Measurements from ENCODE around the gene NMNAT2.

The NMNAT2 gene

DNA sequence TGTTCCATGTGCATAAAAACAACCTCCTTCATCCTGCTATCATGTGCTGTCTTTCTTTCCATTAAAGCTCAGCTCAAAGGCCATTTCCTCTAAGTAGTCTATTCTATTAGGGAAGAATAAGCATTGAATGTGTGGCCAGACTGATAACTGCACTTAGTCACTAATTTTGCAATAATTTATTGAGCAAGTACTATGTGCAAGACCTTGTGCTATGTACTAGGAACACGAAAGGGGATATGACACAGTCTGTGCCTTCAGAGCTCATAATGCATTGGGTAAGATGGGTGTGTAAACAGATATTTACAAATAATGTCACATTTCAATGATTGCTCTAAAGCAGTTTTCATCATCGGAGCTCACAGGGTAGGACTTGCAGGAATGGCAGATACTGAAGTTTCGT, 54.2 kb downstream of the NMNAT2 start:
- peak; percentile 94 to 95 for DNase-seq

GRCh38 chr1:183361081-183361480, 57.1 kb downstream of the NMNAT2 start:
- DNase-seq = no peak

GRCh38 chr1:183360473-183360872, 57.7 kb downstream of the NMNAT2 start:
- DNase-seq = no peak

DNA sequence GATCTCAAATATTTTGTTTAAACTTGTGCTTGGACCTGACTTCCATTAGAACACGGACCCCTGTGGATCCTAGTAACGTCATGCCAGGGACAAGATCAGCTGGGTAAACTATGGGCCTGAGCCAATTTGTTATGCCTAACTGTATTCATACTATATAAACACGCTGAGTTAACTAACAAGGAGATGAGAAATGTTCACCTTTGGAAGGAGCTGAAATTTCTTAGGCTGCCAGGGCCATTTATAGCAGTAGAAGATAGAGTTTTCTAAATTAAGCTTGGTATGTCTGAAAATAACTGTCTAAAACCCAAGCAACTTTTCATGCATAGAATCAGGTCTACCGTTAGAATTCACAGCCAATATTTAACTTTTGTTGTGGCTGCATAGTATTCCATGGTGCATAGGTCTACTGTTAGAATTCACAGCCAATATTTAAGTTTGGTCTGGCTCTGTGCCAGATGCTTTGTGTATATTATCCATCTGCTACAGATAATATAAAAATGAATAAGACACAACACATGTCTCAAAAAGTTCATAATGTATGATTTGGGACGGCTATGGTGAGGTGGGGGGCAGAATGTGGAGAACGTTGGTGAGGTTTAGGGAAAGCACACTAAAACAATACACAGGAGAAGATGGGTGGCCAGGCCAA, 61.5 kb downstream of the NMNAT2 start:
- DNase-seq = no peak

DNA sequence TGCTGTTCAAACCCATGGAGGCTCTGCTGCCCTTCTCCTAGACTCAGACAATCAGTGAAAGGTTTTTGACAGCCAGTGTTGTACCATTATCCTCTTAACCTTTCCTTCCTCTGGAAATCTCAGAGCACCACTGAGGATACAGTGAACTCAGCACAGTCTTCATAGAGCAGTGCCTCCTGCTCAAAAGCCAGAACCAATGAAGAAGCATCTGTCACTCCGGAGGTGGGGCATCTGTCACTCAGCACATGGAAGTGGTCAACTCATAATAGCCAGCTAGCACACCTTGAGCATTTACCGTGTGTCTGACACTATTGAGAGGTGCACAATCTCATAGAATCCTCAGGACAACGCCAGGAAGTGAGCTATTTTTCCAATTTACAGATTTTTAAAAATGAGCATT, 62.4 kb downstream of the NMNAT2 start:
- DNase-seq = no peak

DNA sequence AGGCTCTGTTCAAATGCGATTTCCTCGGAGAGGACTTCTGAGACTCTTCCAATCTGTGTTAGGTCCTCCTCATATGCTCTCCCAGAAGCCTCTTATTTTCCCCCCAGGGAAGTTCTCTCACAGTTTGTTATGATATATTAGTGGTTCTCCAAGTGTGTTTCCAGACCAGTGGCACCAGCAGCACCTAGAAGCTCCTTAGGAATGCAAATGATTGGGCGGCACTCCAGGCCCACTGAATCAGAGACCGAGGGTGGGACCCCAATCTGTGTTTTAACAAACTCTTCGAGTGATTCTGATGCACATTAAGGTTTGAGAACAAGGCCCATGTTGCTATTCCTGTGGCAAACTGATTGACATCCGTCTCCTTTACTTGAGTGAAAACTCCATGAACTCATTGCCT, 63.0 kb downstream of the NMNAT2 start:
- DNase-seq = no peak

DNA sequence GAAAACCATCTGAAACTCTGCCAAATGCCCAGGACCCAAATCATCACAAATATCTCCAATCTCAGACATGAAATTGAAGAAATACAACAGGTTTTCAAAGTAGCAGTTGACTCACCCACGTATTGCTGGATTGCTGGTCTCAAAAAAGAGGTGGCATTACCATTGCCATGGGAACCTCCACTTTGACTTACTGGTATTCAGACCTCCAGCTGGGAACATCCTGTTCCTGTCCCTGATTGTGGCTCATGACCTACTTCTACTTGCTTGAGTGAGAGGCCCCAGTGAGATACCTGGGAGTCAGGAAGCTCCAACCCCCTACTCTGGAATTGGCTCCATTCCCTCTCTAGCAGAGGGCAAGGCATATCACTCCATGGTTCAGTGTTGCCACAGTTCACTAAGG, 64.6 kb downstream of the NMNAT2 start:
- DNase-seq = no peak

DNA sequence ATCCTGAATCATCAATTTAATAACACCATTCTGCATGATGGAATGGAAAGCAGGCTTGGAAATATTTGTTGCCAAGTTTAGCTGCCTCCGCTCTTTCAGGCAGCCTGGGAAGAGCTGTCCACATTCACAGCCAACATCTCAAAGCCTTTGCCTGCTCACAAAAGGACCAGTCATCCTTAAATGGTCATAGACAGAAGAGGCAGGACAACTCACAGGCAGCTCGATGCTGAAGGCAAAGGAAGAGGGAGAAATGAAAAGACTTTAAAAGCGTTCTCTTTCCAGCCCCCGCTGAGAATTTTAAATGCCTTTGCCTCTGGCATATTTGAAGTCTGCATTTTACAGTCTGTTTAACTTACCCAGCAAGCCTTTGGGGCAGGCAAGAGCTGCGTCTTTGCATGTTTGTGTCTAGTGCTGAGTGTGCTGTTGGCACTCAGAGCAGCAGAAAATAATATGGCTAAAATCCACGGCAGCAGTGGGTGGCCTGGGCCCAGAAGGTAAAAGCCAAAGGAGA, 68.9 kb downstream of the NMNAT2 start:
- no peak for DNase-seq

DNA sequence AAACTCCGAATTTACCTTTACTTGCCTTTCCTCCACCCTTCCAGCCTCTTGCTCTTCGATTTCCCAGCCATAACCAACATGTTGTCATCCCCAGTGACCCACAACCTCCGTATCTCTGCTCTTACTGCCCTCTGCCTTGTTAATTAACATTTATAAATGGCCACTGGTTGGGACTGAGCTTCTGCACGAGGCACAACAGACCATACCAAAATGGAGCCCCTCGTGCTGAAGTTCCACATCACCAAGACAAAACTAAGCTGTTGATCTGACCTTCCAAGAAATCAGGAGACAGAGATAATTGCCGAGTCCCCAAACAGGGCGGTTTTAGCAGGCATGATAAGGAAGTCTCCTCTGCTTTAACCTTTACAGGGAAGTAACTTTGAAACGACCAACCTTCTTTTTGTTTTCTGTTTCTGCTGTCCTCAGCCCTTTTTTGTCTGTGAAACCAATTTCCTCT, 71.9 kb downstream of the NMNAT2 start:
- no peak for DNase-seq

- DNase-seq = no peak
Measured at GRCh38 chr1:183339556-183340167, 78.5 kb downstream of the NMNAT2 start.

- DNase-seq = no peak
Measured at GRCh38 chr1:183331091-183331742, 87.0 kb downstream of the NMNAT2 start.

DNA sequence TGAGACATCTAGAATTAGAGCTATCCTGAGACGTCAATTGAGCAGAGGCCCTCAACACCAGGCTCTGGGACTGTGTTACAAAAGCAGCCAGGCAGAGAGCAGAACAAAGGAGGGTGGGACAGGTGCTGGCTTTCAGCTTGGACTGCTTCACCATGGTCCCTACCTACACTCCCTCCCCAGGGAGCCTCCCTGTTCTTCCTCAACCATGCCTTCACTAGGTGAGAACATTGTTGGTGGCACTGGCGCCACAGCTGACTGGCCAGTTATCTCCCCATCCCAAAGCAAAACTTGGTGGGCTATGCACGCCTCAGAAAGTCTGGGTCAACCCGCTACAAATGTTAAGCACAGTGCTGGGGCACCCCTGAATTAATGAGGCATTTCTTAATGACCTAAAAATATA, 87.8 kb downstream of the NMNAT2 start:
- no peak for DNase-seq

- DNase-seq = no peak
Measured at GRCh38 chr1:183328371-183328770, 89.8 kb downstream of the NMNAT2 start.

DNA sequence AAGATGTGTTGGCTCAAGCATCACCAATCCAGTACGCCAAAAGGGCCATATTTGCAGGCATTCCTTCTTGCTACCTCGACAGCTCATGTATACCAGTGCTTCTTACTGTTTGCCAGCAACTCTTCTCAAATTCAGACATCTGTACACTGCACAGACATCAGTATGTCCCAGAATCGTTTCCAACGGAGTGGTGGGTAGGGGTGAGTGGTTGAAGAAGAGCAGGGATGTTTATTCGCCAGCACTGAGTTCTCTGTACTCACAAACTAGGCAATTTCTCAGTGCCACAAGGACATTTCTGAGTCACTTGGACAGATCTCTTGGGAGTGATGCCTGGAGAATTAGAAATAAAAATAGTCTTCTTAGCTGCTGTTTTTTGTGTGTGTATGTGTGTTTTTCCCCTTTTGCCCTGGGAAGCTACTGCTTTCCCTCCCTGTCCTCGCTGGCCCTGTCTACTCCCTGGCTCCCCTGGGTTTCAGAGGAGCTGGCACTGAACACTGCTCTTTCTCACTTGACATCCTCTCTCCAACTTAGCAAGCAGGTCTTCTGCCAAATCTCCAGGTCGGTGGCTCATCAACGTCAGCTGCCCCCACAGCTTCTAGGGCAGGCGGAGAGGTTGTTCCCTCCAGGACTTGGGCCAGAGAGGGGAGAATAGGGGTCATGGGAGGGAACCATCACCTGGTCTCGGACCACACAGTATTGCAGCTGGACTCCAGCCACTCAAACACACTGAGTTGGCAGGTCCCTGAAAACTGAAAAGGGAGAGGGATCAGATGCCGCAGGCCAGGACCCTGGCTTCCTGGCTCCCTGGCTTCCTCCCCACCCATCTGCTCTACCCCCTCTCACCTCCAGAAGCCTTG, 90.5 kb downstream of the NMNAT2 start:
- DNase-seq = no peak

DNA sequence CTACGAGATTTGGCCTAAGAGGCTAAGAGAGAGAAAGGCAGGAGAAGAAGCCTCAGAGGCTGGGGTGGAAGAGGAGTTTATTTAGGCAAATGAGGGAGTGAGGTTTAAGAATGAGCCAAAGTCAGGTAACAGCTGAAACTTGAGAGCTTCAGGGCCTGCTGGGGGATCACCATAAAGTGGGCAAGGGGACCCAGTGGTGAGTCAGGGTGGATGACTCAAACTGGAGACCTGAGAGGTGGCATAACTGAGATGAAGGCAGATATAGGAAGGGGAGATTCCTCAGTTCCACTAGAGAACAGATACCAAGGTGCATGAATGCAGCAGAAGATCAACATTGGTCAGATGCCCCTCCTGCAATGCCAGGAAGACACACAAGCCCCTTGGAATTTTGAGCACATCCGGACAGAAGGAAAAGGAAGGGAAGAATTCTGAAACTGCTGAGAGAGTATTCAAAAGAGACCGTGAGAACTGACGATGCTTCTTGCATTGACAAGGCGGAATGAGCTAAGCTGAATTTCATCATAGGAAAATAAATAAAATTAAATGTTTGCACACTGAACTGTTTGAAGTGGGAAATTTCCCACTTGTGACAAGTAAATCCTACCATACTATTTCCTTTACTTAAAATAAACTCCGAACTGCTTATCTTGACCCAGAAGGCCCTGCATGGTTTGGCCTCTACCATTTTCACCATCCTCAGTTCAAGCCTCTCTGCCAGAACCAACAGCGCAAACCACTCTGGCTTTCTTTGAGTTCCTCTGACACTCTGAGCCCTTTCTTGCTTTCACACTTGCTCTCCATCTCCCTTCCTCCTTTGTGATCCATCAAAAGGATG, 94.1 kb downstream of the NMNAT2 start:
- no peak for DNase-seq

DNA sequence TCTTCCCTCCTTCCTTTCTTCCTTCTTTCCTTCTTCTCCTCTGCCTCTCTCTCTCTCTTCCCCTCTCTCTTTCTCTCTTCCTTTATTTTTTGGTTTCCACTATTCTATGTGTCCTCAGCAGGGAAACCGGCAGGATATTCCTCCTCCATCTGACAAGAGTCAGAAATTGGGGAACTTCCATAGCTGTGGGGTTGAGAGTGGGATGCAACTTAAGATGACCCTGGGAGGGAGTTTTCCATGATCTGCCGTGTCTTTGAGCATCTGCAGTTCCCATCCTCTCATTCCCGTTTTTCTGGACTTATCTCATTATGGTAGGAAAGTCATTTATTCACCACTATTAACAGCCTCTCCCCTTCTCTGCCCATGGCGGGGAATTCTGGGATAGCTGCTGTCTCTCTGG, 98.6 kb downstream of the NMNAT2 start:
- no peak for DNase-seq

GRCh38 chr1:183319051-183319450, 99.1 kb downstream of the NMNAT2 start:
- DNase-seq = no peak

DNA sequence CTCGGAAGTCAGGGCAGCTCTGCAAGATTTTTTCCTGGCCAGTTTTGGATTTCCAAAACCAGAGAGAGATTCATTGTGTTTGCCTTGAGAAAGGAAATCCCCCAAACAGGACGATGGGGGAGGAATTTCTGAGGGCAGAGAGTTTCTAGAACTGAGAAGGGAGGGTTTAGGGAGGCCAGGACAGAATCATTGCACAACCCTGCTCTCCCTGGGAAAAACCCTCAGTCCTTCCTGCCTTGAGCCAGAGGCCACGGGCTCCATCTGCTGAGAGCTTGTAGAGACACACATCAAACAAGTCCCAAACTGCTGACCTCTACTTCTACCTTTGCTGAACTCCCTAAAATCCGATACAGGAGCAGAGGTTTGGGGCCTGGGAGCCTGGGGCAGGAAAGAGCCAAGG, 99.7 kb downstream of the NMNAT2 start:
- peak in 1 of 2 experiments; percentile 3 for DNase-seq

- no peak for DNase-seq
Measured at GRCh38 chr1:183315991-183316758, 102.0 kb downstream of the NMNAT2 start.

GRCh38 chr1:183313063-183313462, 105.1 kb downstream of the NMNAT2 start:
- DNase-seq = no peak

GRCh38 chr1:183310753-183311479, 107.3 kb downstream of the NMNAT2 start:
- DNase-seq = no peak

All from AML-193 (cell line).